Urothelium cell line (cell line): Measurements from ENCODE around the gene MTG1.

Experiments used
- DNase-seq: peaks from one replicate; pipeline ENCODE4 v3.0.0; 2011; ENCODE audit warnings: low spot score, mixed read lengths
- FAIRE-seq: peaks from 2 replicates; lab custom pipeline; 2011; peaks lifted over from hg19 to GRCh38; lab: Jason Lieb, UNC

The MTG1 gene

DNA sequence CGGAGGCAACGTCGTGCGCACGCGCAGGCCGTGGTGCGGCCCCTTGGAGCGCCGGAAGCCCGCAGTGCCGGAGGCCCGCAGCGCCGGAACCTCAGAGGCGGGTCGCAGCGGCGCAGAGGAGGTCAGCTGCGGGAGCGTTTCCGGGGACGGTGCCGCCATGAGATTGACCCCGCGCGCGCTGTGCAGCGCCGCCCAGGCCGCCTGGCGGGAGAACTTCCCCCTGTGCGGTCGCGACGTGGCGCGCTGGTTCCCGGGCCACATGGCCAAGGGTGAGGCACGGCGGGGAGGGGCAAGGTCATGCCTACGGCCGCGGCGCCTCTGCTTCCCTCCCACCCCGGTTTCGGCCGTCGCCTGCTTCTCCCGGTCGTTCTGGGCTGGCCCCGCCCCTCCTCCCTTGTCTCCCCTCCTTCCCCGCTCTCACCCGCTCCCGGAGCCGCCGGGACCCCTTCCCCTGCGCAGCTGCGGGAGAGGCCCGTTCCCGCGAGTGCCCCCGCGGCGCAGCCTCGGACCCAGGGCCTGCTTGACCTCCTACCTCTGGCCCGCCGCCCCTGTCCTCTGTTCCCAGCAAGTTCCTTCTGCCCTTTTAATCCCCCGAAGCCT lies at the start of gene MTG1:
MTG1 (plus strand) TSS at position 94 of the 600 bp plus-strand sequence; CDS start at position 158, 64 bp downstream.
- FAIRE-seq = peak; percentile 48

GRCh38 chr10:133344236-133344635 lies 49.7 kb upstream of the MTG1 start:
- no peak for FAIRE-seq
- no peak for DNase-seq

More for the DNA sequence above, at the start of gene MTG1:
- DNase-seq = peak; percentile 96

DNA sequence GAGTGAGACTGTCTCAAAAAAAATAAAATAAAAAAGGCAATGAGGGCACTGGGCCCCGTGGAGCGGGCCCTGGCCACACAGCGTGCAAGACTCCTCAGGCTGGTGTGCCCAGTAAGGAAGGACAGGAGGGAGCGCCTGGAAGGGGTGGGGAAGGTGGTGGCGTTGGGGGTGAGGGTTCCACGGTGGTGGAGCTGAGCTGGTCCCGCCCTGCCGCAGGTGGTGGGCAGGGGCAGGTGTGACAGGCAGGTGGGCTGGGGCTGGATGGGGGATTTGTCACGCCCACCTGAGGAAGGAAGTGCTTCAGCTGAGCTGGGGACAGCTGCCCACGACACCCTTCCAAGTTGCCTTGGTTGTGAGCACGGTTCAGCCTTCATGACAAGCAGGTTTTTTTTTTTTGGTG lies 47.5 kb upstream of the MTG1 start:
- DNase-seq (no peak), FAIRE-seq (no peak)

GRCh38 chr10:133347710-133348517 lies 46.0 kb upstream of the MTG1 start:
- no peak for FAIRE-seq
- DNase-seq = no peak

DNA sequence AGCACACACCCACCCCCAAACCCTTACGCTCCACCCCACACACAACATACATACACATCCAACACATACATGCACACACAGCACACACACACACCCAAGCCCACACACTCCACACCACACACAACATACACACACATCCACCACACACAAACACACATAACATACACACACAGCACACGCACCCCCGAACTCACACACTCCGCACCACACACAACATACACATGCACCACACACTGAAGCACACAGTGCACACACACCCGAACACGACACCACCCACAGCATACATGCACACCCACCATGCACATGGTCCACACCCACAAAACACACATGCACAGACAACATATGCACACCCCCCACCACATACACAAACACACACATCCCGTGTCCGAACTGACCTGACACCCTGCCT lies 44.8 kb upstream of the MTG1 start:
- FAIRE-seq (peak; percentile 87), DNase-seq (no peak)

DNA sequence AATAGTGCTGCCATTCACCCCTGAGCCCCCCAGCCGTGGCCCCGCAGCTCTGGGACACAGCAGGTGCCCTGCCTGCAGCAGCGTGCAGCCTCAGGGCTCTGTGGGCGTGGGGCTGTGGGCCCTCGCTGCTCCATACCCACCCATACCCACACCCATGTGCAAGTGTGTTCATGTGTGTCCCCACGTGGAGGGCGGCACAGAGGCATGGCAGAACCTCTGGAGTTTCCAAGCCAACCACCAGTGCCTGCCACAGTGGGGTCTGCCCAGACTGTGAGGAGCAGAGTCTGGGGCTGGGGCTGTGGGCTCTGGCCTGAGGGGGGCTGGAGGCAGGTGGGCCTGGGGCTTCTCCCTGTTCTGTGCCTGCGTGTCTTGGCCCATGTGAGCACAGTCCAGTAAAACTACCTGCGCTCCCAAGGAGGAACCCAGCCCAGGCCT lies 44.4 kb upstream of the MTG1 start:
- FAIRE-seq (no peak), DNase-seq (no peak)

GRCh38 chr10:133350283-133350949 lies 43.5 kb upstream of the MTG1 start:
- FAIRE-seq (no peak), DNase-seq (no peak)

- DNase-seq (no peak), FAIRE-seq (no peak)
Measured at GRCh38 chr10:133350950-133351329, 43.0 kb upstream of the MTG1 start.

GRCh38 chr10:133351408-133352318 lies 42.3 kb upstream of the MTG1 start:
- no peak for DNase-seq
- FAIRE-seq = no peak

GRCh38 chr10:133353202-133353959 lies 40.6 kb upstream of the MTG1 start:
- FAIRE-seq = no peak
- DNase-seq = no peak

- no peak for FAIRE-seq
- no peak for DNase-seq
Measured at GRCh38 chr10:133353988-133354605, 39.9 kb upstream of the MTG1 start.

- FAIRE-seq = no peak
- DNase-seq = no peak
Measured at GRCh38 chr10:133354672-133355240, 39.2 kb upstream of the MTG1 start.

DNA sequence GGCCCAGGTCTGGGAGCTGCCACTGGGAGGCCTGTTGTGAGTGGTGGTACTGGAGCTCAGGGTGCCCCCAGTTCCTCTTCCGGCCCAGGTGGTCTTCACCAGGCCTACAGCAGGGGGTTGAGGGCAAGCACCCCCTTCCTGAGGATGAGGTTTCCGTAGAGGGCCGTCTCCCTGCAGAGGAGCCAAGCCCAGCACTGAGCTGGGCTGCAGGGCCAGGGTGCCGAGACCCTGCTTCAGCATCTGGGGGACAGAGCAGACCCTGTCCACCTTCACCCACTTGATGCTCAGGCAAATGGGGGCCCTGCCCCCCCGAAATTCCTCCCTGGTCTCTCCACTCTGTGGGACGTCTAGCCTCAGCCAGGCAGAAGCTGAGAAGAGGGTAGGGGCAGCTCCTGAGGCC lies 38.7 kb upstream of the MTG1 start:
- FAIRE-seq (no peak), DNase-seq (no peak)

- FAIRE-seq (no peak), DNase-seq (no peak)
Measured at GRCh38 chr10:133355991-133356390, 38.0 kb upstream of the MTG1 start.

DNA sequence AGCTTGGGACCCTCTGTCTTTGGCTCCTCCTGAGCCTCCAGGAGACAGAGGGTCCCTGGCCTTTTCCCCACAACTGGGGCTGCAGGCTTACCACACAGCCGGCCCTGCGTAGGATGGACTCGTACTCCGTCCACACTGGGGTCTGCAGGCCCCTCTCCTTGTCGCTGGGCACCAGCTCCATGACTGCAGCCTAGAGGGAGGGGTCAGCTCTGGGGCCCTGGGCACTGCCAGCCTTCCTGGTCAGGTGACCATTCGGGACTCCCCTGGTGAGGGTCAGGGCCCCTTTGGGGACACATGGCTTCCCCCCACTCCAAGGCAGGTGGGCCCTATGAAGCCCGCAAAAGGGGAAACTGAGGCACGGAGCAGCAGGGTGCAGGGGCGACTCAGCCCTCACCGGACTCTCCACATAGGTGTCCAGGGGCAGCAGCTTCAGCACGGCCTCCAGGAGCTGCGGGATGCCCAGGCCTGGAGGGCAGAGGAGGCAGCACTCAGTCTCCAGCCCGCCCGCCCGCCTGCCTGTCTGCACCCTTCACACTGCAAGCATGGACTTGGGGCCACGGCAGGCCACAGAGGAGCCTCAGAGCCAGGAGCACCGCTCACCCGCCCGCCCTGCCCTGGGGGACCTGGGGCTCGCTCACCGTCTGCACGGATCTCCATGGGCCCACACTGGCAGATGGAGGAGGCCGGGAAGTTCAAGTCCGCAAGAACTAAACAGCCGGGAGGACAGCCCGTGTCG lies 37.2 kb upstream of the MTG1 start:
- FAIRE-seq (no peak), DNase-seq (no peak)

DNA sequence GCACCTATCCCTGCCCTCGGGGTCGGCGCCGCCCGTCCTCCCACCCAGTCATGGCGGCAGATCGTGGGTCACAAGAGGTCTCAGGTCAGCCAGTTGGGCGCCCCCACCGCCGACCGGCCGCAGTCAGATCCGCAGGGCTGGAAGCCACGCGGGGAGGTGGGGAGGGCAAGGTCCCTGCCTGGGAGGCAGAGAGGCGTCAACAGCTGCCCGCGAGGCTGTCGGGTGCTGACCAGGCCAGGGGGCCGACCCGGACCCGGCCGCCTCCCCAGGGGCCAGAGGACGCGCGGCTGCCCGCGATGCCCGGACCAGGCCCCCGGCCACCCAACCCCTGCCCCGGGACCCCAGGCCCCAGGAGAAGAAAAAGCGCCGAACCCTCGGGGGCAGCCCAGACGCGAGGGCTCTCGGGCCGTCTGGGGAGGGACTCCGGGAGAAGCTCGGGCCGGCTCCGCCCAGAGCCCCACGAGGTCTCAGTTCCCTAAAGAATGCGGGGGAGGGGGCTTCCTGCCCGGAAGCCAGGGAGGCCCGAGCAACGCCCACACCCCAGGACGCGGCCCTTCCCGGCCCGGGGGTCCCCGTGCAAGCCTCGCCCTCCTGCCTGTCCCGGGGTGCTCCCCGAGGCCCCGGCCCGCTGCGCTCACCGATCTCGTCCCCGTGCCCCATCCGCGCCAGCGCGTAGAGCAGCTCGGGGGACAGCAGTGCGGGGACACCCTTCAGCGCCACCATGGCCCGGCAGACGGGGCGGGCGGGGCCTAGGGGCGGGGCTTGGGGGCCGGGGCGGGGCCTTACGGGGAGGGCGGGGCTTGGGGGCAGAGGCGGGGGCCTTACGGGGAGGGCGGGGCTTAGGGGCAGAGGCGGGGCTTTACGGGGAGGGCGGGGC lies 36.4 kb upstream of the MTG1 start, which contains the start of gene FUOM:
FUOM (minus strand) TSS at position 735 of the 877 bp plus-strand sequence; CDS start at position 723, 12 bp downstream.
- FAIRE-seq (no peak), DNase-seq (peak; percentile 87)

- FAIRE-seq = no peak
Measured at GRCh38 chr10:133358162-133358924, 35.6 kb upstream of the MTG1 start.

More at GRCh38 chr10:133358162-133358924, 35.6 kb upstream of the MTG1 start:
- DNase-seq = no peak
